HG02642 (cell line): ENCODE measurements around the gene MTHFD1L.
"Not testable (repeated sequence)": the region's sequence is repeated elsewhere in the genome, so short reads cannot be mapped to it uniquely, and the experiment has no call there.

Experiments
- ATAC-seq: cut with Tn5 transposase; IDR thresholded peaks from one replicate; pipeline ENCODE4 v1.9.1; 2021; ENCODE audit warnings: mild to moderate bottlenecking; ENCODE audit not compliant: unreplicated experiment, poor library complexity

The MTHFD1L gene

GRCh38 chr6:151109869-151110575 lies 244.5 kb downstream of the MTHFD1L start:
- ATAC-seq, result no peak

DNA sequence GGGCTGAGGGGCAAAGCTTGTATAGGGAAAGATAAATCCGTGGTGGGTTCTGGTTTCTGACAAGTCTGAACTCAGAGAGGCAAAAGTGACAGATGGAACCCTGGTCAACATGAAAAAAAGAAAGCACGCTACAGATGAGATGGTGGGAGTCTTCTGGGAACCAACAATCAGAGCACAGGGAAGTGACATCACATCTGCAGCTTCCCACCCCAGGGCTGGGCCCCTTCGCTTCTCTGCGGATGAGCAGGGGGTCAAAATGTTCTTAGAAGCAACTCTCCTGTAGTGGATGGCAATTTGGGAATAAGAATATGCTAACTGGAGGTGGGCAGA lies 245.0 kb downstream of the MTHFD1L start:
- no peak for ATAC-seq

DNA sequence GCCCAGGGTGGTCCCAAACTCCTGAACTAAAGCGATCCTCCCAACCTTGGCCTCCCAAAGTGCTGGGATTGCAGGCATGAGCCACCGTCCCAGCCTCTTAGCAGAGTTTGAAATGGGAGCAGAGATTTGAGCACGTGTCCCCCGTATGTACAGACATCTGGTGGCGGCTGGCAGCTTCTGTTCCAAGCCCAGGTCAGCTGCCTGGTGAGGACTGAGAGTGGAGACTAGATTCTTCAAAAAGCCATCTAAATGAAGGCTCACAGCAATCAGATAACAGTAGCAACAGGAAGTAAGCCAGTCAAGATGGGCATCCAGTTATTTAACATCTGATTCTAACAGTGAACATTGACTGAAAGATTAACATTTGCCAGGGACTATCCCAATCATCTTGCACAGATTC lies 246.2 kb downstream of the MTHFD1L start:
- no peak for ATAC-seq

DNA sequence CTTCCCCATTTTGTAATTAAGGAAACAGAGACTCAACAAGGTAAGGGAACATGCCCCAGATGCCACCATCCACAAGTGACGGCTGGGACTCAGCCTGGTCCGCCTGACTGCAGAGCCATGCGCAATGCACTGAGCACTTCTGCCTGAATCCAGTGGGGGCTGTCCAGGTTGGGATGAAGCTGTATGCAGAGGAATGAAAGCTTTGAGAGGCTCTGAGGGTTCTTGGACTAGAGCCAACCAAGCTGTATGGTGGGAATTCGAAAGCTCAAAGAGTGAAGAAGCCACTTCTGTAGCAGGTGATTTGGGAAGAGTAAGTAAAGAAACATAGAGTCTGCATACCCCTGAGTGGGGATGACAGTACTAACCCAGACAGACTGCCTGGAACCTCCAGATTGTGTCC lies 246.6 kb downstream of the MTHFD1L start:
- no peak for ATAC-seq

- ATAC-seq, result not testable (repeated sequence)
Measured at GRCh38 chr6:151112884-151113283, 247.4 kb downstream of the MTHFD1L start.

GRCh38 chr6:151113641-151114040 lies 248.1 kb downstream of the MTHFD1L start:
- ATAC-seq, result no peak

- no peak for ATAC-seq
Measured at GRCh38 chr6:151118461-151119123, 253.1 kb downstream of the MTHFD1L start.

- ATAC-seq, result no peak
Measured at GRCh38 chr6:151119823-151120524, 254.5 kb downstream of the MTHFD1L start.

GRCh38 chr6:151121900-151122299 lies 256.4 kb downstream of the MTHFD1L start:
- ATAC-seq, result no peak

GRCh38 chr6:151123641-151124040 lies 258.1 kb downstream of the MTHFD1L start:
- not testable (repeated sequence) for ATAC-seq

GRCh38 chr6:151125242-151125641 lies 259.7 kb downstream of the MTHFD1L start:
- not testable (repeated sequence) for ATAC-seq

- not testable (repeated sequence) for ATAC-seq
Measured at GRCh38 chr6:151125651-151126416, 260.3 kb downstream of the MTHFD1L start.

DNA sequence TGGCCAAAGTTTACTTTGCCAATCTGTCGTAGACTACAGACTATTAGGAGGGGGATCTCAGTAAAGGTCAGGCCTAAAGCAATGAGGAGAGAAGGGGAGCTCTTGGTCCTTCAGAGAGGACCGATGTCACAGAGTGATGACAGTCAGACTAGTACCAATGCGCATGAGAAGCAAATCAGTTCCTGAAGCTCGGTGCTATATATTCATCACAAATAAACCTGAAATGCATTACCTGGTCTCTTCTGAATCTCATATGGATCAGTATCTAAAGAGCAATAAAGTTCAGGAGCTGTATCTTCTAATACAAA lies 260.9 kb downstream of the MTHFD1L start:
- not testable (repeated sequence) for ATAC-seq

GRCh38 chr6:151127133-151127798 lies 261.8 kb downstream of the MTHFD1L start:
- not testable (repeated sequence) for ATAC-seq

DNA sequence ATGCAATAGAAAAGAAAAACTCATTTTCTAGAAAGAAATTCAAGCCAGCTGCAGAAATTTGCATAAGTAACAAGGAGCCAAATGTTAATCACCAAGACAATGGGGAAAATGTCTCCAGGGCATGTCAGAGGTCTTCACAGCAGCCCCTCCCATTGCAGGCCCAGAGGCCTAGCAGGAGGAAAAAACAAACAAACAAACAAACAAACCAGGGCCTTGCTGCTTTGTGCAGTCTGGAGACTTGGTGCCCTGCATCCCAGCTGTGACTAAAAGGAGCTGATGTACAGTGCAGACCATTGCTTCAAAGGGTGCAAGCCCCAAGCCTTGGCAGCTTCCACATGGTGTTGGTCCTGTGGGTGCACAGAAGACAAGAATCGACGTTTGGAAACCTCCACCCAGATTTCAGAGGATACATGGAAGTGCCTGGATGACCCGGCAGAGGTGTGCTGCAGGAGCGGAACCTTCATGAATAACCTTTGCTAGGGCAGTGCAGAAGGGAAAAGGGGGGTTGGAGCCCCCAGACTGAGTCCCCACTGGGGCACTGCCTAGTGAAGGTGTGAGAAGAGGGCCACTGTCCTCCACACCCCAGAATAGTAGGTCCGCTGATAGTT lies 263.4 kb downstream of the MTHFD1L start:
- ATAC-seq, result no peak

- no peak for ATAC-seq
Measured at GRCh38 chr6:151130329-151130728, 264.8 kb downstream of the MTHFD1L start.

- no peak for ATAC-seq
Measured at GRCh38 chr6:151131324-151132007, 266.0 kb downstream of the MTHFD1L start.

DNA sequence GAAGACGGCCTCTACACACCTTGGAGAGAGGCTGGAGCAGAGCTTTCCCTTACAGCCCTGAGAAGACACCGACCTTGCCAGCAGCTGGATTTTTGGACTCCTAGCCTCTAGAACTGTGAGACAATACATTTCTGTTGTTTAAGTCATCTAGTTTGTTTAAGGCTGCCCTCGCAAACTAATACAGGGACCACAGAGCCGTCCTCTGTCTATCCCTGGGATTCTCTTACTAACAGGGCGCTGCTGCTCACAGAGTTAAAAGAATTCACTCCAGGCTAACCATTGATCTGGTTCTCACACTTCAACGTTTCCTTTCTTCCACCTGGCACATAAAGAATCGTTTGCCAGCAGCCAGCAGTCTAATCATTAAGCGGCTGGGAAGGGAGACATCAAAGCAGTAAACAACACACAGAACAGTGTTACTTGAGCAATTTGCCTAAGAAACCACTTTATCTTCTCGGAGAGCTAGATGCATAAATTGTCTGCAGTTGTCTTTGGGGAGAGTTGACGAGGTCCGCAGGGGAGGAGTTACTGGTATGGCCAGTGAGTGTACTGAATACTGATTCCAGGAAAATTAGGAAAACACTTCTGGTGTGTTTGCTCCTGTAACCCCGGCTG lies 270.7 kb downstream of the MTHFD1L start:
- ATAC-seq, result no peak

- no peak for ATAC-seq
Measured at GRCh38 chr6:151137542-151137941, 272.0 kb downstream of the MTHFD1L start.
